ENCODE data around the gene ADCY5.

The ADCY5 gene

DNA sequence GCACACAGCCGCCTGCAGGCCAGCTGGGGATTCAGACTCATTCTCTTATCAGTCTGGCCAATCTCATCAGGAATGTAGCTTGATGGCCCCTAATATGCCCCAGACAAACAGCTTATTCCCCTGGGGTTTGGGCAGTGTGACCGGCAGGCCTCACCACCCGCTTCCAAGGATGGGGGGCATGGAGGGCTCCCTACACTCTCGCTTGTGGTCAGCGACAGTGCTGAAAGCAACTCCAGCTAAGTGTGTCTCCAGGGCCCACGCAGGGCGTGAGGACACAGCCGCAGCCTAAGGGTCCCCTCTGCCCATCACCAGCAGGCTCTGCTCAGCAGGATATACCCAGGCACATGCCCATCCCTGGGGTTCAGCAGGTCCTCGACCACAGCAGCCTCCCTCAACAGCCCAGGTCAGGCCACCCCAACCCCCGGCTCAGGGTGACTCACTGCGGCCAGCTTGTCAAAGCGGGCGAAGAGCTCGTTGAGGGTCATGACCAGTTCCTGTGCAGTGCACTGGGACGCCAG is 116.7 kb downstream of the ADCY5 start:
- H3K4me3 ChIP-seq (ENCODE audit: low read depth, low read length) = no peak overlapping the region
- TF ChIP-seq, protein P1, sequence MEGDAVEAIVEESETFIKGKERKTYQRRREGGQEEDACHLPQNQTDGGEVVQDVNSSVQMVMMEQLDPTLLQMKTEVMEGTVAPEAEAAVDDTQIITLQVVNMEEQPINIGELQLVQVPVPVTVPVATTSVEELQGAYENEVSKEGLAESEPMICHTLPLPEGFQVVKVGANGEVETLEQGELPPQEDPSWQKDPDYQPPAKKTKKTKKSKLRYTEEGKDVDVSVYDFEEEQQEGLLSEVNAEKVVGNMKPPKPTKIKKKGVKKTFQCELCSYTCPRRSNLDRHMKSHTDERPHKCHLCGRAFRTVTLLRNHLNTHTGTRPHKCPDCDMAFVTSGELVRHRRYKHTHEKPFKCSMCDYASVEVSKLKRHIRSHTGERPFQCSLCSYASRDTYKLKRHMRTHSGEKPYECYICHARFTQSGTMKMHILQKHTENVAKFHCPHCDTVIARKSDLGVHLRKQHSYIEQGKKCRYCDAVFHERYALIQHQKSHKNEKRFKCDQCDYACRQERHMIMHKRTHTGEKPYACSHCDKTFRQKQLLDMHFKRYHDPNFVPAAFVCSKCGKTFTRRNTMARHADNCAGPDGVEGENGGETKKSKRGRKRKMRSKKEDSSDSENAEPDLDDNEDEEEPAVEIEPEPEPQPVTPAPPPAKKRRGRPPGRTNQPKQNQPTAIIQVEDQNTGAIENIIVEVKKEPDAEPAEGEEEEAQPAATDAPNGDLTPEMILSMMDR (IDR thresholded peaks at IDR 0.05; ENCODE audit: borderline replicate concordance, insufficient read depth, low read depth, low read length) = no peak

- TF ChIP-seq, protein P1 (IDR thresholded peaks at IDR 0.05; ENCODE audit: borderline replicate concordance, insufficient read depth, low read depth, low read length) = no peak
- H3K4me3 ChIP-seq (ENCODE audit: low read depth, low read length) = no peak overlapping the region
These were observed 117.2 kb downstream of the ADCY5 start for GRCh38 chr3:123331651-123332050.

- TF ChIP-seq, protein P1 (IDR thresholded peaks at IDR 0.05; ENCODE audit: borderline replicate concordance, insufficient read depth, low read depth, low read length) = no peak
- no peak overlapping the region for H3K4me3 ChIP-seq (ENCODE audit: low read depth, low read length)
These were observed 117.9 kb downstream of the ADCY5 start for GRCh38 chr3:123331006-123331405.

- no peak overlapping the region for H3K4me3 ChIP-seq (ENCODE audit: low read depth, low read length)
- TF ChIP-seq, protein P1 (IDR thresholded peaks at IDR 0.05; ENCODE audit: borderline replicate concordance, insufficient read depth, low read depth, low read length) = no peak
These were observed 118.4 kb downstream of the ADCY5 start for GRCh38 chr3:123330441-123330991.

GRCh38 chr3:123329636-123330340 is 119.1 kb downstream of the ADCY5 start:
- no peak overlapping the region for H3K4me3 ChIP-seq (ENCODE audit: low read depth, low read length)
- TF ChIP-seq, protein P1 (IDR thresholded peaks at IDR 0.05; ENCODE audit: borderline replicate concordance, insufficient read depth, low read depth, low read length) = no peak

DNA sequence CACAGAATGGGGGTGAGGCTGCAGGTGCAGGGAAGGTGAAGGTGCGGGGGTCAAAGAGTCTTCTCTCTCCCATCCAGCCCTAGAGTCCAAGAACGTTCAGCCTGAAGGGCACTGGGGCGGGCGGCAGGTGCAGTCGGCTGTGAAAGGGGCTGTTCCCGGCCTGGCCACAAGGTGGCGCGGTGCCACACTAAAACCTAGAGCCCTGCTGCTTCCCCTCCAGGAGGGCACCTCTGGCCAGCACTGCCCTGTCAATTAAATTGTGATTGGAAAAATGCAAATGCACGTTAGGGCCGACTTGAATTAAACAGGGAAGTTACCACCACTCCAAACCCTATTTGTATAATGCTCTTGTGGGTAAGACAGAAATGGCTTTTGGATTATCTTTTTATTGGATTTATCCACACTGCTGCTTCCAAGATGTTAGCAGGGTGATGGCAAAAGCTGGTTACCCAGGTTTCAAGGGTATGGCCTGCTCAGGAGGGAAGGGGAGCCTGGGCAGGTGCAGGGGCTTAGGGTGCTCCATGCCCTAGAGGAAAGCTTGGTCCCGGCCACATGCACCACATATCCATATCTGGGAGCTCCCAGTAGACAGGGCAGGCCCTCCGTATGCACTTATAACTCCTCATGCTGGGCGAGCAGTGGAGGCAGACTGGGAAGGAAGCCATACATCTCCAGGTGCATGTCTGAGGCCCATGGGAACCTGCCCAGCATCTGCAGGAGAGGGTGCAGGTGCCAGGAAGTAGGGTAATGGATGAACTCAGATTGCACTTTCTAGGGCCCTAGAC is 119.8 kb downstream of the ADCY5 start:
- TF ChIP-seq, protein P1 (IDR thresholded peaks at IDR 0.05; ENCODE audit: borderline replicate concordance, insufficient read depth, low read depth, low read length) = peak; percentile 91
- H3K4me3 ChIP-seq (ENCODE audit: low read depth, low read length) = no peak overlapping the region
